Smooth muscle cell (in vitro differentiated cells): ENCODE measurements around the gene RNF220. TPM values are rescaled to one million over a fixed set of nuclear protein-coding genes. Genes with fewer than 3 reads are reported as not detected.

Source experiments
- DNase-seq: peaks from one replicate; lab custom pipeline; 2025; ENCODE audit not compliant: unreplicated experiment; lab: John Stamatoyannopoulos, UW
- H2AFZ ChIP-seq: fragments of 200-600 bp; sonication (generic); 2 replicates; pipeline ENCODE4 v1.6.0; 2016; ENCODE audit warnings: antibody characterized with exemption, low read depth, mild to moderate bottlenecking
- H3F3A ChIP-seq: fragments of 200-600 bp; sonication (generic); 2 replicates; pipeline ENCODE4 v1.6.0; 2017; ENCODE audit warnings: antibody characterized with exemption, low read depth
- H3K27ac ChIP-seq: fragments of 200-600 bp; sonication (generic); 2 replicates; pipeline ENCODE4 v1.5.1; 2016; ENCODE audit warnings: low read depth, mild to moderate bottlenecking
- H3K27me3 ChIP-seq: fragments of 200-600 bp; sonication (generic); 2 replicates; pipeline ENCODE4 v1.6.1; 2016; ENCODE audit warnings: low read depth, mild to moderate bottlenecking
- H3K36me3 ChIP-seq: fragments of 200-600 bp; sonication (generic); 2 replicates; pipeline ENCODE4 v1.5.1; 2016; ENCODE audit warnings: low read depth
- H3K4me1 ChIP-seq: fragments of 200-600 bp; sonication (generic); 2 replicates; pipeline ENCODE4 v1.5.1; 2016; ENCODE audit warnings: low read depth
- H3K4me2 ChIP-seq: fragments of 200-600 bp; sonication (generic); 2 replicates; pipeline ENCODE4 v1.6.0; 2016; ENCODE audit warnings: mild to moderate bottlenecking
- H3K4me3 ChIP-seq: fragments of 200-600 bp; sonication (generic); 2 replicates; pipeline ENCODE4 v1.5.1; 2016; ENCODE audit warnings: mild to moderate bottlenecking
- H3K79me2 ChIP-seq: fragments of 200-600 bp; sonication (generic); 2 replicates; pipeline ENCODE4 v1.6.0; 2016; ENCODE audit warnings: low read depth, mild to moderate bottlenecking
- H3K9ac ChIP-seq: fragments of 200-600 bp; sonication (generic); 2 replicates; pipeline ENCODE4 v1.6.0; 2016; ENCODE audit warnings: low read depth
- H3K9me3 ChIP-seq: fragments of 200-600 bp; sonication (generic); replicated peaks from 2 replicates; pipeline ENCODE4 v1.5.1; 2016; ENCODE audit warnings: low read depth
- H4K20me1 ChIP-seq: fragments of 200-600 bp; sonication (generic); 2 replicates; pipeline ENCODE4 v1.6.0; 2016; ENCODE audit warnings: low read depth
- WGBS: methylation state at CpG from one replicate; pipeline ENCODE4 v1.1.7; 2016; ENCODE audit warnings: low lambda C conversion rate; 5-methylcytosine and 5-hydroxymethylcytosine counted together
- polyA plus RNA-seq: library from polyadenylated mRNA; unstranded; fragments of >200 nt; fragmentation: Nextera tagmentation; extraction: Ambion mirVana; gene quantifications from 2 replicates; pipeline ENCODE4 v1.2.1, GENCODE V29; 2016
- total RNA-seq: library from RNA; depleted of rRNA; stranded (reverse); fragments of >200 nt; gene quantifications from 2 replicates; pipeline ENCODE4 v1.2.3, GENCODE V29; 2014
- TF ChIP-seq, protein P1 (sequence below): fragments of 200-600 bp; sonication (generic); IDR thresholded peaks from 2 replicates; pipeline ENCODE4 v1.5.1; 2017; ENCODE audit warnings: borderline replicate concordance, mild to moderate bottlenecking, antibody characterized with exemption; ENCODE audit not compliant: insufficient read depth, poor library complexity, severe bottlenecking

Gene RNF220
- total and polyA plus RNA-seq, 2 experiments from 2014 or later, result 65.8 to 71.1 TPM

DNA sequence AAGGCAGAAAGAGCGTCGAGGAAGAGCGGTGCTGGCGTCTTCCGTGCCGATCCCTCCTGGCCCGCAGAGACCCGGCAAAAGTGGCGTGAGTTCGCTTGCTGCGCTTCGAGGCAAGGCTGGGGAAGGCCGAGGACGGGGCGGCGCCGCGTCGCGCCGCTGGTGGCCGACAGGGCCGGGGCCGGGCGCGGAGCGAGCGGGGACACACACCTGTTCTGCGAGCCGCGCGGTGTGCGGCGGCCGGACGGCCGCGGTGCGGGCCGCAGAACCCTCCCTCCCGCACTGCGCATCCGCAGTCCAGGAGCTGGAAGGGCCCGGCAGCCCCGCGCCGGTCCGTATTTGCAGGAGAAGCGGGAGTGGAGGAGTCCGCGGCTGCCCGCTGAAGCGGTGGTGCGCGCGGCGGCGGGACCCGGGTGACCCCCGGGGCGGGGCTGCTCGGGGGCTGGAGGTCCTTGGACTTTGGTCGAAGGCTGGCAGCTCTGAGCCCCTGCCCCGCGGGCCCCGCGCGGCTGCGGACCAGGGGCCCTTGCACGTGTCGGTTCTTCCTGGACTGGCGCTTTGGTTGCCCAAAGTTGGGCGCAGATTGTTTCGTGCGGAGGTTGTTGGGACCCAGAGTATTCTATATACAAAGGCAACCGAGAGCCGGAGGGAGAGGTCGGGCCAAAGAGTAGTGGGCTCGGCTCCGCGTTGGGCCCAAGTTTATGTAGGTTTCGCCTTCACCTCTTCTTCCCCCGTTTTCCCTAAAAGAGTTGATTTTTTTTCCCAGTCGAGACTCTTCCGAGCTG is 2.6 kb downstream of the RNF220 start:
- DNase-seq, result no peak
- Histone ChIP-seq H3K27ac (no peak overlapping the region), H4K20me1 (peaks cover 6% of the 10 kb centered on the region), H3K9ac (no peak overlapping the region), H3K4me1 (peaks cover 15% of the 10 kb centered on the region), H3K4me3 (no peak overlapping the region), H3K27me3 (peaks cover 78% of the 10 kb centered on the region), H3K79me2 (no peaks in the 10 kb centered on the region), H2AFZ (no peak overlapping the region), H3F3A (no peaks in the 10 kb centered on the region), H3K4me2 (peak overlapping the region; percentile 89), H3K9me3 (no peaks in the 10 kb centered on the region), H3K36me3 (no peaks in the 10 kb centered on the region)
- 2% methylated on average over 72 of the region's 85 CpGs for WGBS
- TF ChIP-seq, protein P1, sequence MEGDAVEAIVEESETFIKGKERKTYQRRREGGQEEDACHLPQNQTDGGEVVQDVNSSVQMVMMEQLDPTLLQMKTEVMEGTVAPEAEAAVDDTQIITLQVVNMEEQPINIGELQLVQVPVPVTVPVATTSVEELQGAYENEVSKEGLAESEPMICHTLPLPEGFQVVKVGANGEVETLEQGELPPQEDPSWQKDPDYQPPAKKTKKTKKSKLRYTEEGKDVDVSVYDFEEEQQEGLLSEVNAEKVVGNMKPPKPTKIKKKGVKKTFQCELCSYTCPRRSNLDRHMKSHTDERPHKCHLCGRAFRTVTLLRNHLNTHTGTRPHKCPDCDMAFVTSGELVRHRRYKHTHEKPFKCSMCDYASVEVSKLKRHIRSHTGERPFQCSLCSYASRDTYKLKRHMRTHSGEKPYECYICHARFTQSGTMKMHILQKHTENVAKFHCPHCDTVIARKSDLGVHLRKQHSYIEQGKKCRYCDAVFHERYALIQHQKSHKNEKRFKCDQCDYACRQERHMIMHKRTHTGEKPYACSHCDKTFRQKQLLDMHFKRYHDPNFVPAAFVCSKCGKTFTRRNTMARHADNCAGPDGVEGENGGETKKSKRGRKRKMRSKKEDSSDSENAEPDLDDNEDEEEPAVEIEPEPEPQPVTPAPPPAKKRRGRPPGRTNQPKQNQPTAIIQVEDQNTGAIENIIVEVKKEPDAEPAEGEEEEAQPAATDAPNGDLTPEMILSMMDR, result no peak

- H2AFZ ChIP-seq, result no peak overlapping the region
- H3K4me2 ChIP-seq, result no peak overlapping the region
These were observed 3.1 kb downstream of the RNF220 start for GRCh38 chr1:44408212-44408582.

GRCh38 chr1:44408632-44409602 is 3.9 kb downstream of the RNF220 start:
- no peak for DNase-seq
- WGBS, result 6% methylated on average over 37 of the region's 37 CpGs

More at GRCh38 chr1:44408212-44408582, 3.1 kb downstream of the RNF220 start:
- Histone ChIP-seq H3K36me3 (no peaks in the 10 kb centered on the region), H4K20me1 (peaks cover 6% of the 10 kb centered on the region), H3K4me3 (no peak overlapping the region), H3K4me1 (peaks cover 15% of the 10 kb centered on the region), H3K27ac (no peak overlapping the region), H3F3A (no peaks in the 10 kb centered on the region), H3K27me3 (peaks cover 80% of the 10 kb centered on the region), H3K9ac (no peak overlapping the region), H3K9me3 (no peaks in the 10 kb centered on the region), H3K79me2 (no peaks in the 10 kb centered on the region)
- WGBS, result 7% methylated on average over 19 of the region's 19 CpGs
- TF ChIP-seq, protein P1, result no peak
- no peak for DNase-seq

More at GRCh38 chr1:44408632-44409602, 3.9 kb downstream of the RNF220 start:
- no peak overlapping the region for H3K27ac ChIP-seq
- peak overlapping the region; percentile 60 for H3K4me2 ChIP-seq
- TF ChIP-seq, protein P1, result no peak
- H3K36me3 ChIP-seq, result no peaks in the 10 kb centered on the region
- H3F3A ChIP-seq, result no peaks in the 10 kb centered on the region
- H4K20me1 ChIP-seq, result peaks cover 6% of the 10 kb centered on the region
- H3K27me3 ChIP-seq, result peaks cover 87% of the 10 kb centered on the region
- no peak overlapping the region for H2AFZ ChIP-seq
- no peaks in the 10 kb centered on the region for H3K9me3 ChIP-seq
- H3K9ac ChIP-seq, result no peak overlapping the region
- peaks cover 15% of the 10 kb centered on the region for H3K4me1 ChIP-seq
- peak overlapping the region; percentile 8 for H3K4me3 ChIP-seq
- no peaks in the 10 kb centered on the region for H3K79me2 ChIP-seq
